Measurements from ENCODE around the gene MBTD1.
"Not testable (repeated sequence)": the region's sequence is repeated elsewhere in the genome, so short reads cannot be mapped to it uniquely, and the experiment has no call there.

The MBTD1 gene

DNA sequence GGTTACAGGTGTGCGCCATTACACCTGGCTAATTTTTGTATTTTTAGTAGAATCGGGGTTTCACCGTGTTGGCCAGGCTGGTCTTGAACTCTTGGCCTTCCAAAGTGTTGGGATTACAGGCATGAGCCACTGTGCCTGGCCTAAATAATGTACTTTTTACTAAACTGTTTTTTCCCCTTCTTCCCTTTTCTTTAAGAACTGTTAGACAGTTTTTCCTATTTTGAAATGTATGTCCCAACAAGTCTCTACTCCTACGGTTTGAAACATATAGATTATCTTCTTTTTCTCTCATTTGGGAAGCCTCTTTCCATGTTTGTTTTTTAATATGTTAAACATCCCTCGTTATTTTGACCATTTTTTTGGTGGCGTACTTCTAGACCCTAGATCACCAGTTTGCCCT, 10.1 kb upstream of the MBTD1 start:
- Histone ChIP-seq H3K36me3 (ENCODE audit: control insufficient read depth, insufficient read depth, low read length, severe bottlenecking) (peaks cover 67% of the 10 kb centered on the region), H3K9ac (ENCODE audit: low read length) (no peak overlapping the region), H3K4me3 (ENCODE audit: low read length) (no peak overlapping the region), H3K4me1 (ENCODE audit: control insufficient read depth, insufficient read depth, low read length) (peaks cover 9% of the 10 kb centered on the region), H3K9me3 (ENCODE audit: control insufficient read depth, low read length) (no peaks in the 10 kb centered on the region), H3K27me3 (replicated peaks; ENCODE audit: control insufficient read depth, insufficient read depth, low read length) (no peaks in the 10 kb centered on the region)
- no peak for DNase-seq (ENCODE audit: low read depth)

DNA sequence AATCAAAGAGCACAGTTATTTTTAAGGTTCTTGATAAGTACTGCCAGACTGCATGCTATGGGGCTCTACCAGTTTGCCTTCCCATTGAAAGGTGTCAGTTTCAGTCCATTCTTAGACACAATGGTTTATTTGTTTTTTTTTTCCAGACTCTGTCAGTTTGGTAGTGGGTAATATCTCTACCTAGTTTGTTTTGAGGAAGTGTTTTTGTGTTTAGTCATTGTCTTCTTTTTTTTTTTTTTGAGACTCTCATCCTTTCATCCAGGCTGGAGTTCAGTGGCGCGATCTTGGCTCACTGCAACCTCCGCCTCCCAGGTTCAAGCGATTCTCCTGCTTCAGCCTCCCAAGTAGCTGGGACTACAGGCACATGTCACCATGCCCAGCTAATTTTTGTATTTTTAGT, 4.6 kb upstream of the MBTD1 start:
- Histone ChIP-seq H3K4me1 (ENCODE audit: control insufficient read depth, insufficient read depth, low read length) (peaks cover 25% of the 10 kb centered on the region), H3K36me3 (ENCODE audit: control insufficient read depth, insufficient read depth, low read length, severe bottlenecking) (peaks cover 42% of the 10 kb centered on the region)
- DNase-seq (ENCODE audit: low read depth); H3K4me3 ChIP-seq (ENCODE audit: low read length); H3K27me3 ChIP-seq (replicated peaks; ENCODE audit: control insufficient read depth, insufficient read depth, low read length); H3K9me3 ChIP-seq (ENCODE audit: control insufficient read depth, low read length); H3K9ac ChIP-seq (ENCODE audit: low read length): not testable (repeated sequence)

DNA sequence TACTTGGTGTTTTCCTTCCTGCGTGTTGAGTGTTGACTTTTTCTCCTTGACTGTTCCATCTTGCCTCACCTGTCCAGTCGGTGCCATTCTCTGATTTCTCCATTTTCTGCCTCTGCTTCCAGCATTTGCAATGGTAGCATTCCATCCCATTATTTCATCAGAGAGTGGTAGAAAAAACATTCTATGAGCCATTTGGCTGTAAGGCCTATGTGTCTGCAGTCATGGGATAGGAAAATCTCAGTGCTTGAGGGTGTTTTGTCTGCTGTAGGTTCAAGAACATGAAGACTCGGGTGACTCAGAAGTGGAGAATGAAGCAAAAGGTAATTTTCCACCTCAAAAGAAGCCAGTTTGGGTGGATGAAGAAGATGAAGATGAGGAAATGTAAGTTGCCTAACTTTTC, 3.2 kb upstream of the MBTD1 start:
- Histone ChIP-seq H3K9ac (ENCODE audit: low read length) (no peak overlapping the region), H3K4me1 (ENCODE audit: control insufficient read depth, insufficient read depth, low read length) (peaks cover 36% of the 10 kb centered on the region), H3K9me3 (ENCODE audit: control insufficient read depth, low read length) (no peaks in the 10 kb centered on the region), H3K36me3 (ENCODE audit: control insufficient read depth, insufficient read depth, low read length, severe bottlenecking) (peaks cover 29% of the 10 kb centered on the region), H3K27me3 (replicated peaks; ENCODE audit: control insufficient read depth, insufficient read depth, low read length) (no peaks in the 10 kb centered on the region), H3K4me3 (ENCODE audit: low read length) (no peak overlapping the region)
- DNase-seq (ENCODE audit: low read depth) = peak; percentile 38

DNA sequence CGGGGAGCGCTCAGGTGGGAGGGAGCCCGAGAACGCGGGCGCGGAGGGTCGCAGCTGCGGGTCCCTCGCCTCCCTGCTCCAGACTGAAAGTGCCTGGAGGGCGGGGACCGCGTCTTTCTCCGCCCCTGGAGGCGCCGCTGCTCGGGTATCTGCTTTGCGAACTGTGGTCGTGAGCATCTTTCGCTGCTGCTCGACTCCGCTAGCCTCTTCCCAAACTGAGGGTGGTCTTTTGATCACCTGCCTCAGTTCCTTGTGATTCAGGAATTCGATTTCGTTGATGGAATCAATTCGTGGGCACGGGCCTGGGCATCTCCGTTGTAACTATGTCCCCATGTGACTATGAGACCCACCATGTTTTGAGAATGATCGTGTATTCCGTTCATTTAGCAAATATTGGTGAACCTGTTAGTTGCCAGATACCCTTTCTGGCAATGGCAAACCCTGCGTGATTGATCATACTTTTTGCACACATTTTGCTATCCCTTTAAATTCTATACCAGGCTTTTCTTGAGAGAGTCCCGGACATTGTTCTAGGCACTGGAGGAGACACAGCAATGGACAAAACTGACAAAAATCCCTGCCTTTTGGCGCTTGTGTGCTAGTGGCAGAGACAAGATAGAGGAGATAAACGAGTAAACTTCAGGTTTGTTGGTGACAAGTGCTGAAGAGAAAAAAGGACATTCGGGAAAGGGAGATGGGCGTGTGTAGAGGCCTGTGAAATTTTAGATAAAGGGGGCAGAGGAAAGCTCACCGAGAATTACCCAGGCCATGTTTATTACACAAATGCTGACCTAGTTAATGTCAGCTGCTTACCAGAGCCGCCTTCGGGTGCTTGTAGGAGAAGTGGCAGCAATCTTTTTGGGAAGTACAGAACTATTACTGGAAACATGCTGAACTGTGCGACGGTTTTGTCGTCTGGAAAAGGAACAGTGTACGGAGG, 1.4 kb upstream of the MBTD1 start:
- Histone ChIP-seq H3K9ac (ENCODE audit: low read length) (peak overlapping the region; percentile 94), H3K9me3 (ENCODE audit: control insufficient read depth, low read length) (no peaks in the 10 kb centered on the region), H3K36me3 (ENCODE audit: control insufficient read depth, insufficient read depth, low read length, severe bottlenecking) (peaks cover 14% of the 10 kb centered on the region), H3K27me3 (replicated peaks; ENCODE audit: control insufficient read depth, insufficient read depth, low read length) (no peaks in the 10 kb centered on the region), H3K4me3 (ENCODE audit: low read length) (peak overlapping the region; percentile 86), H3K4me1 (ENCODE audit: control insufficient read depth, insufficient read depth, low read length) (peaks cover 52% of the 10 kb centered on the region)
- peak; percentile 18 for DNase-seq (ENCODE audit: low read depth)

DNA sequence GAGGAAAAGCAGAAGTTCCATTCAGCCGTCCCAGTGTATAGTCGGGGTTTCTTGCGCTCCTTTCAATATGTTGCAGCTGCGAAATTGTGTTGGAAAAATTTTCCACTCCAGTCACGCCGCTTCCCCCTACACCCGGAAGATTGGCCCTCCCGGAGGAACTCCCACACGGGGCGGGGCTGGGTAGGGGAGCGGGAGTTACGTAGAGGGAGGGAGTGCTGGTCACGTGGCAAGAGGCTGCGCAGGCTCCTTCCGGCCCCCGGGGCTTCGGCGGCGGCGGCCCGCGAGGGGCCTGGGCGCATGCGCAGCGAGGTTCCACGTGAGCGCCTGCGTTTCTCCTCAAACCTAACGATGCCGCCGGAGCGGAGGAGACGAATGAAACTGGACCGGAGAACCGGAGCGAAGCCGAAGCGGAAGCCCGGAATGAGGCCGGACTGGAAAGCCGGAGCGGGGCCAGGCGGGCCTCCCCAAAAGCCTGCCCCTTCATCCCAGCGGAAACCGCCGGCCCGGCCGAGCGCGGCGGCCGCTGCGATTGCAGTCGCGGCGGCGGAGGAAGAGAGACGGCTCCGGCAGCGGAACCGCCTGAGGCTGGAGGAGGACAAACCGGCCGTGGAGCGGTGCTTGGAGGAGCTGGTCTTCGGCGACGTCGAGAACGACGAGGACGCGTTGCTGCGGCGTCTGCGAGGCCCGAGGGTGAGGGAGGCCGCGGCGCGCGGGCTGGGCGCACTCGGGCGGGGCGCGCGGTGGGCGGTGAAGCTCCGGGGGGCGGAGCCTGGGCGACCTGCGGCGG, 581 bp upstream of the MBTD1 start, which contains the start of gene UTP18:
TSS of gene UTP18 (plus strand) at position 310 of the 787 bp plus-strand sequence. CDS start at position 349, 39 bp downstream.
- peak within 1 kb of the TSS; percentile 86 for H3K4me3 ChIP-seq (ENCODE audit: low read length)
- peak within 1 kb of the TSS; percentile 94 for H3K9ac ChIP-seq (ENCODE audit: low read length)
- H3K9me3 ChIP-seq (ENCODE audit: control insufficient read depth, low read length) = no peaks in the 10 kb centered on the region
- H3K27me3 ChIP-seq (replicated peaks; ENCODE audit: control insufficient read depth, insufficient read depth, low read length) = no peaks in the 10 kb centered on the region
- DNase-seq (ENCODE audit: low read depth) = peak; percentile 99
- peaks cover 52% of the 10 kb centered on the region for H3K4me1 ChIP-seq (ENCODE audit: control insufficient read depth, insufficient read depth, low read length)
- H3K36me3 ChIP-seq (ENCODE audit: control insufficient read depth, insufficient read depth, low read length, severe bottlenecking) = peaks cover 12% of the 10 kb centered on the region

DNA sequence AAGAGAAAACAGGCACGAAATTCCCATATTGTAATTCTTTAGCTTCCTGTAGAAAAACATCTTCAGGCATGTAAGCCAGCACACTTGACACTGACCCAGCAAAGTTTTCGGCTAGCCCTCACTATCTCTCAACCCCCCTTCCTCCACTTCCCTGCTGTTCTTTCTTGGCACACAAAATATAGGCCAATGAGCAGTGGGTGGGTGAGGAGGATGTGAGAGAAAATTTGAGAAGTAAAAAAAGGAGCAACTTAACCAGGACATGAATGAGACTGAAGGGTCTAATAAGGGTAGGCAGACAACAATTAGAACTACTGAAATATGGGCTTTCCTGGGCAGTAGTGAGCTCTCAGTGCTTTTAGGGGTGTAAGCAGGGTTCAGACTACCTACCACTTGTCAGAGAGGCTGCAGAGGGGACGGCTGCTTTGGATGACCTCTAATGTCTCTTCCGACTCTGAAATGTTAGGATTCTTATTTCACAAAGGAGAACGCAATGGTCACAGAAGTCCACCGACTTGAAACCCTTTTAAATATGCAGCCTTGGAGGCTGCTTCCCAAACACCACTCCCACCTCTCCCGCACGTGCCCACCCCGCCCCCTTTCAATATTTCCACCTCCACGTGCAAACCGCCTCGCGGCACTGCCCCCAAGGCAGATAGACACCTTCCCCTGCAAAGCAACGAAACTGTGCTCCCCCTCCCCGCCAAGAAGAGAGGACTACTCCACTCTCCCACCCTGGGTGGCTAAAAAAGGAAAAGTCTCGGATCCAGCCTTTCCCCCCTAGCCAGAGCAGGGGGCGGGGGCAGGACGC, 889 bp downstream of the MBTD1 start:
- Histone ChIP-seq H3K4me3 (ENCODE audit: low read length) (peak overlapping the region; percentile 86), H3K9ac (ENCODE audit: low read length) (peak overlapping the region; percentile 94), H3K36me3 (ENCODE audit: control insufficient read depth, insufficient read depth, low read length, severe bottlenecking) (peaks cover 15% of the 10 kb centered on the region), H3K9me3 (ENCODE audit: control insufficient read depth, low read length) (no peaks in the 10 kb centered on the region), H3K27me3 (replicated peaks; ENCODE audit: control insufficient read depth, insufficient read depth, low read length) (no peaks in the 10 kb centered on the region), H3K4me1 (ENCODE audit: control insufficient read depth, insufficient read depth, low read length) (peaks cover 52% of the 10 kb centered on the region)
- peak; percentile 38 for DNase-seq (ENCODE audit: low read depth)

DNA sequence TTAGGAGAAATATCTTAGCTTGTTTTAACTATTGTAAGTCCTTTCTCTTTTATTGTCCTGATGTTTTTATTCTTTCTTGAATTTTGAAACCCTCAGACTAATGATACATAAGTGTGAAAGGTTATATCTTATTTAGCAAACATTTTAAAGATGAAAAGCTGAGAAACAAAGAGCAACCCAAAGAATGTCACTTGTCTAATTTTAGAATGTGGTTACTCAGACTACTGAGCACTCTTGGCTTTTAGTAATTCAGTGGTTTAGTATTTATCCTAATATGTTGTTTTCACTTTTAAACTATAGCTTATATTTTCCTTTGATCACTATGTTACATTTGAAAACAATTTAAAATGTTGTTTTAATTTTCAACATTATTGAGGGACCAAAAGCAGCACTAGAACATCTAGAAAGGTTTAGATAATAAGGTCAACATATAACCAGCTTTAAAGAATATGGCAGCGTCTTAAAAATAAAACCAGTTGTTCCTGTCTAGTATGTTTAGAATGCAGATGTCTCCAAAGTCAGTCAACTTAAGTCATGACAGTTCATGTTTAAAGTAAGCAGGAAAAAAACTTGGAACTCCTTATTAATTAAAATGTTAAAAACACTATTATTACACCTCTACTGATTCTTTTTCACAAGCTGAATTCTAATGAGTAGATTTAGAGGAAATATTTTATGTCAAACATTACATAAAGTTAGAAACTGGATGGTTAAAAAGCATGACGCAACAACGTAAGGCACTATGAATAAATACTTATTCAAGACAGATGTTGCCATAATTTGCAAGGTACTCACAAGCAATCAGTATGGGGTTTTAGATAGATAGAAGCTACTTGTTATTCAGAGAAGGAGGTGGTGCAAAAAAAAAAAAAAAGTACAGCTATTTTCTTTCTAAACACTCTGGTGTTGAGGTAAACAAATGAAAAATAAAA, 2.4 kb downstream of the MBTD1 start:
- Histone ChIP-seq H3K9me3 (ENCODE audit: control insufficient read depth, low read length) (no peaks in the 10 kb centered on the region), H3K9ac (ENCODE audit: low read length) (peak overlapping the region; percentile 94), H3K4me3 (ENCODE audit: low read length) (peak overlapping the region; percentile 86), H3K36me3 (ENCODE audit: control insufficient read depth, insufficient read depth, low read length, severe bottlenecking) (peaks cover 30% of the 10 kb centered on the region), H3K27me3 (replicated peaks; ENCODE audit: control insufficient read depth, insufficient read depth, low read length) (no peaks in the 10 kb centered on the region), H3K4me1 (ENCODE audit: control insufficient read depth, insufficient read depth, low read length) (peaks cover 39% of the 10 kb centered on the region)
- DNase-seq (ENCODE audit: low read depth) = peak; percentile 69

DNA sequence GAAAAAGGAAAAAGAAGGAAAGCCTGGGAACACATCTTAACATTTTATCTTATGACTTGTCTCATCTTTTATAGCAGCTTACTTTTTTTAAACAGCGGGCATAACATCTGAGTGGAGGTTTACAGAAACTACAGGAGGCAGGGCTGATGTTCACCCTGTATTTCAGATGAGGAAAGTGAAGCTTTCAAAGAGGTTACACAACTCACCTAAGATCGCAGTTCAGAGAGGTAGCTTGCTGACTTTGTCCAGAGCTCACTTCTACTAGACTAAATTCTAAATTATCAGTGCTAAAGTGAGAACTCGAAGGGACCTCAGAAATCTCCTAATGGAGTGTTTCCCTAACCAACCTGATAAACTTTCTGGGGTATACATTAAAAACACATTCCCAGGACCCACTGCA, 3.7 kb downstream of the MBTD1 start:
- no peaks in the 10 kb centered on the region for H3K9me3 ChIP-seq (ENCODE audit: control insufficient read depth, low read length)
- peaks cover 32% of the 10 kb centered on the region for H3K4me1 ChIP-seq (ENCODE audit: control insufficient read depth, insufficient read depth, low read length)
- H3K4me3 ChIP-seq (ENCODE audit: low read length) = no peak overlapping the region
- no peak overlapping the region for H3K9ac ChIP-seq (ENCODE audit: low read length)
- peaks cover 39% of the 10 kb centered on the region for H3K36me3 ChIP-seq (ENCODE audit: control insufficient read depth, insufficient read depth, low read length, severe bottlenecking)
- H3K27me3 ChIP-seq (replicated peaks; ENCODE audit: control insufficient read depth, insufficient read depth, low read length) = no peaks in the 10 kb centered on the region
- DNase-seq (ENCODE audit: low read depth) = no peak

DNA sequence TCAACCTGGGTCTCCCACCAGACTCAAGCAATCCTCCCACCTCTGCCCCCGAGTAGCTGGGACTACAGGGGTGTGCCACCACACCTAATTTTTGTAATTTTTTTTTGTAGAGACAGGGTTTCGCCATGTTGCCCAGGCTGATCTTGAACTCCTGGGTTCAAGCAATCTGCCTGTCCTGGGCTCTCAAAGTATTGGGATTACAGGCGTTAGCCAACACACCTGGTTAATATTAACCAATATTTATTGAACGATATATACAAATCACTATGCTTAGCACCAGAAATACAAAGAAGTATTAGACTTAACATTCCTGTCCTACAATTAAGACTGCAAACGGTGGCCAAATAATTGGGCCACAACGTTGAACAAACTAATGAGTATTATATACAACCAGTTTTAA, 4.2 kb downstream of the MBTD1 start:
- no peak for DNase-seq (ENCODE audit: low read depth)
- H3K27me3 ChIP-seq (replicated peaks; ENCODE audit: control insufficient read depth, insufficient read depth, low read length) = no peaks in the 10 kb centered on the region
- peaks cover 39% of the 10 kb centered on the region for H3K36me3 ChIP-seq (ENCODE audit: control insufficient read depth, insufficient read depth, low read length, severe bottlenecking)
- peaks cover 33% of the 10 kb centered on the region for H3K4me1 ChIP-seq (ENCODE audit: control insufficient read depth, insufficient read depth, low read length)
- no peaks in the 10 kb centered on the region for H3K9me3 ChIP-seq (ENCODE audit: control insufficient read depth, low read length)
- no peak overlapping the region for H3K9ac ChIP-seq (ENCODE audit: low read length)
- no peak overlapping the region for H3K4me3 ChIP-seq (ENCODE audit: low read length)

DNA sequence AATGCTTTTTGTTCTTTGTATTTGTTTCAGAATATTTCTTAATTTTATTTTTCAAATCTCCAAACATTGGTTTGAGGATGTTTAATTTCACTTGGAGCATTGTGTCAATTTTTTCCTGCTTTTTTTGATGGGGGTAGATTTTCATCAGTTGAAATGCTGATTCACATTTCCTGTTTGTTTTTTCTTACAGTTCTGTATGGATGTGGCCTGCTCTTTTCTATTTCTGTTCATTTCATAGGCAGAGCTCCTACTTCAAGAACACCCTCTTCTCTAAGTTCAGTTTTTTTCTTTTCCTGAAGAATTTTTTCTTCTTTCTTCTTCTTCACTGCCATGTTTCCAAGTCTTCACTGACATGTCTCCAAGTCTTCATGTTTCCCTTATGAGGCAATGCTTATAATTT, 8.8 kb downstream of the MBTD1 start:
- peak; percentile 11 for DNase-seq (ENCODE audit: low read depth)
- H3K4me3 ChIP-seq (ENCODE audit: low read length) = no peak overlapping the region
- peaks cover 6% of the 10 kb centered on the region for H3K4me1 ChIP-seq (ENCODE audit: control insufficient read depth, insufficient read depth, low read length)
- no peaks in the 10 kb centered on the region for H3K27me3 ChIP-seq (replicated peaks; ENCODE audit: control insufficient read depth, insufficient read depth, low read length)
- H3K9me3 ChIP-seq (ENCODE audit: control insufficient read depth, low read length) = no peaks in the 10 kb centered on the region
- peak overlapping the region; percentile 34 for H3K9ac ChIP-seq (ENCODE audit: low read length)
- H3K36me3 ChIP-seq (ENCODE audit: control insufficient read depth, insufficient read depth, low read length, severe bottlenecking) = peaks cover 51% of the 10 kb centered on the region

Measured in adipocyte (in vitro differentiated cells).